HG02571 (cell line): ENCODE data around the gene LCTL.
"Not testable (repeated sequence)": the region's sequence is repeated elsewhere in the genome, so short reads cannot be mapped to it uniquely, and the experiment has no call there.

ENCODE experiments used
- ATAC-seq: cut with Tn5 transposase; IDR thresholded peaks from one replicate; pipeline ENCODE4 v1.9.1; 2021; ENCODE audit warnings: mild to moderate bottlenecking, moderate library complexity; ENCODE audit not compliant: unreplicated experiment

Gene LCTL

GRCh38 chr15:66592505-66593218 lies 26.9 kb upstream of the LCTL start:
- ATAC-seq = no peak

GRCh38 chr15:66591322-66591862 lies 25.6 kb upstream of the LCTL start:
- ATAC-seq = no peak

- no peak for ATAC-seq
These were observed 24.6 kb upstream of the LCTL start for GRCh38 chr15:66590435-66590834.

GRCh38 chr15:66589429-66589828 lies 23.6 kb upstream of the LCTL start:
- not testable (repeated sequence) for ATAC-seq

GRCh38 chr15:66588971-66589370 lies 23.2 kb upstream of the LCTL start:
- ATAC-seq = no peak

- ATAC-seq = no peak
These were observed 22.7 kb upstream of the LCTL start for GRCh38 chr15:66588537-66588936.

GRCh38 chr15:66587749-66588148 lies 22.0 kb upstream of the LCTL start:
- ATAC-seq = no peak

GRCh38 chr15:66587020-66587419 lies 21.2 kb upstream of the LCTL start:
- ATAC-seq = no peak

GRCh38 chr15:66586155-66586976 lies 20.6 kb upstream of the LCTL start:
- ATAC-seq = no peak

- no peak for ATAC-seq
These were observed 16.3 kb upstream of the LCTL start for GRCh38 chr15:66581972-66582537.

- no peak for ATAC-seq
These were observed 14.8 kb upstream of the LCTL start for GRCh38 chr15:66580643-66581042.

GRCh38 chr15:66578286-66578875 lies 12.6 kb upstream of the LCTL start:
- ATAC-seq = no peak

GRCh38 chr15:66574596-66574950 lies 8.8 kb upstream of the LCTL start:
- no peak for ATAC-seq

- no peak for ATAC-seq
These were observed 8.2 kb upstream of the LCTL start for GRCh38 chr15:66573719-66574595.

- no peak for ATAC-seq
These were observed 7.5 kb upstream of the LCTL start for GRCh38 chr15:66573348-66573718.

GRCh38 chr15:66572146-66572545 lies 6.3 kb upstream of the LCTL start:
- no peak for ATAC-seq

- ATAC-seq = no peak
These were observed 5.2 kb upstream of the LCTL start for GRCh38 chr15:66570842-66571478.

GRCh38 chr15:66570327-66570726 lies 4.5 kb upstream of the LCTL start:
- ATAC-seq = no peak

GRCh38 chr15:66569461-66570137 lies 3.8 kb upstream of the LCTL start:
- no peak for ATAC-seq
